GM12892 (cell line): ENCODE measurements around the gene OAS1.

ENCODE experiments used
- POLR2A ChIP-seq: IDR thresholded peaks from 2 replicates; pipeline ENCODE4 v1.6.1; 2011; ENCODE audit warnings: low read depth, low read length, control low read depth
- POLR2AphosphoS5 ChIP-seq: IDR thresholded peaks from 2 replicates; pipeline ENCODE4 v1.6.1; 2011; ENCODE audit warnings: low read depth, low read length, control low read depth
- TAF1 ChIP-seq: IDR thresholded peaks from 2 replicates; pipeline ENCODE4 v1.6.1; 2011; ENCODE audit warnings: low read depth, mild to moderate bottlenecking, control low read depth, low read length, borderline replicate concordance

- TF ChIP-seq POLR2A: no peak
- TF ChIP-seq TAF1: no peak
- TF ChIP-seq POLR2AphosphoS5: no peak
Measured at GRCh38 chr12:112900298-112901145, 6.2 kb upstream of the OAS1 start.
